Transverse colon (tissue), 4 donors: Measurements from ENCODE around the gene OR56B4. TPM values are rescaled to one million over a fixed set of nuclear protein-coding genes. Genes with fewer than 3 reads are reported as not detected.
"Not testable (repeated sequence)": the region's sequence is repeated elsewhere in the genome, so short reads cannot be mapped to it uniquely, and the experiment has no call there.

Experiments
- DNase-seq: peaks from one replicate; pipeline ENCODE4 v3.0.0-alpha.2; 2019
- H3K27ac ChIP-seq, 4 donors: fragments of 200-600 bp; sonication (generic); 2 replicates each; pipeline ENCODE4 v1.5.1; 2016 to 2018; ENCODE audit warnings: inconsistent platforms in 4 of 4
- H3K27me3 ChIP-seq: fragments of 200-600 bp; sonication (generic); 2 replicates; pipeline ENCODE4 v1.5.1; 2017; ENCODE audit warnings: inconsistent platforms
- H3K36me3 ChIP-seq, 4 donors: fragments of 200-600 bp; sonication (generic); 2 replicates each; pipeline ENCODE4 v1.5.1; 2017 to 2019; ENCODE audit warnings: inconsistent platforms in 4 of 4
- H3K4me1 ChIP-seq, 4 donors: fragments of 200-600 bp; sonication (generic); 2 replicates each; pipeline ENCODE4 v1.5.1; 2017 to 2020; ENCODE audit warnings: inconsistent platforms in 4 of 4
- H3K4me3 ChIP-seq, 4 donors: fragments of 200-600 bp; sonication (generic); 1 replicate in 1 of 4; 2 replicates in 3 of 4; pipeline versions ENCODE4 v1.5.1 to v1.6.1; 2017 to 2019; ENCODE audit warnings: inconsistent platforms in 4 of 4
- H3K9me3 ChIP-seq, 2 donors: fragments of 200-600 bp; sonication (generic); 2 replicates each; pipeline ENCODE4 v1.5.1; 2017 to 2019; ENCODE audit warnings: inconsistent platforms in 2 of 2
- EP300 ChIP-seq: sonication (generic); formaldehyde crosslinking; IDR thresholded peaks from one replicate; pipeline ENCODE4 v1.6.1; 2017; ENCODE audit warnings: antibody characterized with exemption, low read depth
- POLR2A ChIP-seq: fragments of 450-650 bp; IDR thresholded peaks from one replicate; pipeline ENCODE4 v1.6.1; 2016; ENCODE audit warnings: antibody characterized with exemption, mild to moderate bottlenecking, moderate library complexity
- POLR2AphosphoS5 ChIP-seq, 3 donors: sonication (generic); formaldehyde crosslinking; IDR thresholded peaks; one replicate each; pipeline ENCODE4 v1.6.1; 2016; ENCODE audit warnings: antibody characterized with exemption in 3 of 3
- WGBS, 2 donors: methylation state at CpG; one replicate each; pipeline ENCODE4 v1.1.5; 2018; ENCODE audit warnings: low coverage in 1 of 2; 5-methylcytosine and 5-hydroxymethylcytosine counted together
- in situ Hi-C, 4 donors: fragments of 200-750 bp; cut with MboI; loops; one replicate each; pipeline versions ENCODE4 v1.15.0 to v1.15.1; 2017; ENCODE audit warnings: low sequenced_read_pairs in 3 of 4, low pct_ligation_motif_present in 1 of 4, low pct_unique_long_range_greater_than_20kb in 1 of 4
- intact Hi-C: fragments of 100-400 bp; cut with DNase I; formaldehyde crosslinking; loops from one replicate; pipeline ENCODE4 v1.15.1; 2023; ENCODE audit warnings: low total_unique reads
- total RNA-seq, 4 donors: library from RNA; depleted of rRNA; stranded (reverse); fragments of >200 nt; gene quantifications; one replicate each; pipeline ENCODE4 v1.1.0, GENCODE V29; 2016
- TF ChIP-seq, protein P1 (sequence below), 5 experiments: fragments of 200-600 bp in 3 of 5; fragments of 450-650 bp in 2 of 5; sonication (generic) in 3 of 5; IDR thresholded peaks; 1 replicate in 2 of 5; 2 replicates in 3 of 5; pipeline ENCODE4 v1.5.1; 2016 to 2017; ENCODE audit warnings: antibody characterized with exemption in 5 of 5, inconsistent platforms in 3 of 5, mild to moderate bottlenecking in 2 of 5, moderate library complexity in 1 of 5

The OR56B4 gene, protein sequence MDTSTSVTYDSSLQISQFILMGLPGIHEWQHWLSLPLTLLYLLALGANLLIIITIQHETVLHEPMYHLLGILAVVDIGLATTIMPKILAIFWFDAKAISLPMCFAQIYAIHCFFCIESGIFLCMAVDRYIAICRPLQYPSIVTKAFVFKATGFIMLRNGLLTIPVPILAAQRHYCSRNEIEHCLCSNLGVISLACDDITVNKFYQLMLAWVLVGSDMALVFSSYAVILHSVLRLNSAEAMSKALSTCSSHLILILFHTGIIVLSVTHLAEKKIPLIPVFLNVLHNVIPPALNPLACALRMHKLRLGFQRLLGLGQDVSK
- total RNA-seq = not detected

DNA sequence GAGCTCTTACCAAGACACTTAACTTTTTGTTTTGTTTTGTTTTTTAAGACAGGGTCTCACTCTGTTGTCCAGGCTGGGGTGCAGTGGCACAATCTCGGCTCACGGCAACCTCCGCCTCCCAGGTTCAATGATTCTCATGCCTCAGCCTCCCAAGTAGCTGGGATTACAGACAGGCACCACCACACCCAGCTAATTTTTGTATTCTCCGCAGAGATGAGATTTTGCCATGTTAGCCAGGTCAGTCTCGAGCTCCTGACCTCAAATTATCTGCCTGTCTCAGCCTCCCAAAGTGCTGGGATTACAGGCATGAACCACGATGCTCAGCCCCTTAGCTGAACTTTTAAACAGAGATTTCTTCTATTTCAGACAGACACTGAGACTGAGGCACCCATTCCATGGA lies at the start of gene OR56B4:
TSS of gene OR56B4 (plus strand) at position 301 of the 400 bp plus-strand sequence. CDS start at position 396, 95 bp downstream.
- H3K36me3 ChIP-seq, H3K27me3 ChIP-seq, H3K4me3 ChIP-seq, H3K9me3 ChIP-seq, H3K27ac ChIP-seq, H3K4me1 ChIP-seq, in situ Hi-C loops, DNase-seq, intact Hi-C loops: not testable (repeated sequence)
- WGBS, 2 donors = 85 to 100% methylated on average over 1 to 6 of the region's 6 CpGs

- WGBS, 2 donors = 67 to 68% methylated on average over 3 of the region's 3 CpGs
- intact Hi-C loops = no loop called here
- no peaks in the 10 kb centered on the region for H3K9me3 ChIP-seq
- no peaks in the 10 kb centered on the region for H3K27me3 ChIP-seq
- no peak for DNase-seq
- H3K4me3 ChIP-seq = no peak overlapping the region
- H3K27ac ChIP-seq = no peak overlapping the region
- H3K4me1 ChIP-seq = no peaks in the 10 kb centered on the region
- in situ Hi-C loops = no loop called here
- TF ChIP-seq POLR2AphosphoS5 (IDR thresholded peaks at IDR 0.05) (no peak), POLR2A (no peak), EP300 (no peak)
- TF ChIP-seq, protein P1, sequence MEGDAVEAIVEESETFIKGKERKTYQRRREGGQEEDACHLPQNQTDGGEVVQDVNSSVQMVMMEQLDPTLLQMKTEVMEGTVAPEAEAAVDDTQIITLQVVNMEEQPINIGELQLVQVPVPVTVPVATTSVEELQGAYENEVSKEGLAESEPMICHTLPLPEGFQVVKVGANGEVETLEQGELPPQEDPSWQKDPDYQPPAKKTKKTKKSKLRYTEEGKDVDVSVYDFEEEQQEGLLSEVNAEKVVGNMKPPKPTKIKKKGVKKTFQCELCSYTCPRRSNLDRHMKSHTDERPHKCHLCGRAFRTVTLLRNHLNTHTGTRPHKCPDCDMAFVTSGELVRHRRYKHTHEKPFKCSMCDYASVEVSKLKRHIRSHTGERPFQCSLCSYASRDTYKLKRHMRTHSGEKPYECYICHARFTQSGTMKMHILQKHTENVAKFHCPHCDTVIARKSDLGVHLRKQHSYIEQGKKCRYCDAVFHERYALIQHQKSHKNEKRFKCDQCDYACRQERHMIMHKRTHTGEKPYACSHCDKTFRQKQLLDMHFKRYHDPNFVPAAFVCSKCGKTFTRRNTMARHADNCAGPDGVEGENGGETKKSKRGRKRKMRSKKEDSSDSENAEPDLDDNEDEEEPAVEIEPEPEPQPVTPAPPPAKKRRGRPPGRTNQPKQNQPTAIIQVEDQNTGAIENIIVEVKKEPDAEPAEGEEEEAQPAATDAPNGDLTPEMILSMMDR (IDR thresholded peaks at IDR 0.05) = no peak
- no peaks in the 10 kb centered on the region for H3K36me3 ChIP-seq
Measured at GRCh38 chr11:6061475-6061874, 46.0 kb upstream of the OR56B4 start.

DNA sequence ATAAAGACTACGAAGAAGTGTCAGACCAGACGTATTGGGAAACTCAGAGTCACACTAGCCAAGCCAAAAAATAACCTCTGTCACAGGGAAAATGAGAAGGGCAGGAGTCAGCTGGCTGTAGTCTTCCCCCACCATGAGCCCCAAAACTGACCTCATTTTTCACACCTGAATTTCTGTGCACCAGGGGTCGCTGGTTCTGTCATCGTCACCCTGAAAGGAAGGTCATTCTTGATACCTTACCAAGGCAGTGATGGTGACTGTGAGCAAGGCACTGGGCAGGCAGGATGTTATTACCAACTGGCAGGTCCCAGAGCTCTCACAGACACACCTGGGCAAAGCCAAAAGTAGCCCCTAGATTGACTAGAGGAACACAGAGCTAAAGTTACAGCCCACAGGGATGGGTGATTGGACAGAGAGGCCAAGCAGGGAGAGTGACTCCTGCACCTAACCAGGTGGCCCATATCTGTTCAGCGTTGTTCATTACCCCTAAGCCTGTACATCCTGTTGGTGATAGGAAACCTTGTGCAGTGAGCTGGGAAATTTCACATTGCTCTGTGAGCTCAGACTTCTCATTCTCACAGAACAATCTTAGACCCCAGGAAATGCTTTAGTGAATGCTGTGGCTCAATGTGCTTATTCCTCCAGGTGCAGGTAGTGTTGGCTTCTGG lies 44.7 kb upstream of the OR56B4 start:
- no peaks in the 10 kb centered on the region for H3K4me1 ChIP-seq
- in situ Hi-C loops = no loop called here
- TF ChIP-seq, protein P1 (IDR thresholded peaks at IDR 0.05) = no peak
- no peak overlapping the region for H3K27ac ChIP-seq
- WGBS, 2 donors = 69 to 77% methylated on average over 2 to 5 of the region's 5 CpGs
- intact Hi-C loops = no loop called here
- no peak for DNase-seq
- H3K27me3 ChIP-seq = no peaks in the 10 kb centered on the region
- H3K4me3 ChIP-seq = no peak overlapping the region
- no peaks in the 10 kb centered on the region for H3K9me3 ChIP-seq
- H3K36me3 ChIP-seq = no peaks in the 10 kb centered on the region

DNA sequence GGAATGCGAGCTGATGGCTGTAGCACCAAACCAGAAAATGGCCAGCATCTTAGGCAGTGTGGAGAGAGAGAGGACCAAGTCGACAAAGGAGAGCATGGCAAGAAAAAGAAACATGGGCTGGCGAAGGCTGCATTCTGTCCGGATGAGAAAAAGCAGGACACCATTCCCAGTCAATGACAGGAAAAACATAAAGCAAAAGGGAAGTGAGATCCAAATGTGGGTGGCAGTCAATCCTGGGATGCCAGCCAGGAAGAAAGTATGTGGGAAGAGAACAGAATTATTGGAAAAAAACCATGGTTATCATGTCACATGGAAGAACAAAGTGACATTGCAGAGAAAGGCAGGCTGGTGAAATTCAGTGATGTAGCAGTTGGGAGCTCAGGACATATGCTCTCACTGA lies 40.0 kb upstream of the OR56B4 start:
- in situ Hi-C loops = no loop called here
- TF ChIP-seq POLR2A = no peak
- TF ChIP-seq, protein P1 (IDR thresholded peaks at IDR 0.05) = no peak
- TF ChIP-seq EP300 = no peak
- no peak for TF ChIP-seq POLR2AphosphoS5 (IDR thresholded peaks at IDR 0.05)
- Histone ChIP-seq H3K9me3 (no peaks in the 10 kb centered on the region), H3K36me3 (no peaks in the 10 kb centered on the region), H3K27ac (no peak overlapping the region), H3K4me3 (no peak overlapping the region), H3K4me1 (no peaks in the 10 kb centered on the region), H3K27me3 (no peaks in the 10 kb centered on the region)
- 60 to 71% methylated on average over 4 of the region's 4 CpGs for WGBS, 2 donors
- DNase-seq = no peak
- intact Hi-C loops = no loop called here

DNA sequence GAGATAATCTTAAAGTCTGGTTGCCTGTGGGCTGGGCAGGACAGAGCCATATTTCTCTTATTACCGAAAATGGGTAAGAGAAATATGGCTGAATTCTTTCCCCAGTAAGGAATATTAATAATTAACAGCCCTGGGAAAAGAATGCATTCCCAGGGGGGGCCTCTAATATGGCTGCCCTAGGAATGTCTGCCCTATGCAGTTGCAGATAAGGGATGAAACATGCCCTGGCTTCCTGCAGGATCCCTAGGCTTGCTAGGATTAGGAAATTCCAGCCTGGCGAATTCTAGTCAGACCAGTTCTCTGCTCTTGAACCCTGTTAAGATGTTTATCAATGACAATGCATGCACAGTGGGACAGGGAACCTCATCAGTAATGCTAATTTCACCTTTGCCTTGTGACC lies 31.0 kb upstream of the OR56B4 start:
- H3K27ac ChIP-seq, H3K27me3 ChIP-seq, DNase-seq, in situ Hi-C loops, H3K4me3 ChIP-seq, H3K9me3 ChIP-seq, H3K4me1 ChIP-seq, H3K36me3 ChIP-seq, intact Hi-C loops: not testable (repeated sequence)
- WGBS, 2 donors = 40 to 85% methylated on average over 1 to 2 of the region's 2 CpGs
